ENCODE data around the gene ITGBL1. TPM values are rescaled to one million over a fixed set of nuclear protein-coding genes. Genes with fewer than 3 reads are reported as not detected.

ITGBL1 gene
- total and polyA plus RNA-seq, 2 of the 8 experiments (the other 6 are each of a cell fraction or from before 2014, with no cell fraction given) = not detected

- no peak overlapping the region for H4K91ac ChIP-seq (replicated peaks; ENCODE audit: insufficient read length, low read length)
- no peak overlapping the region for H2BK15ac ChIP-seq (ENCODE audit: low read length)
- no peak overlapping the region for H2AK5ac ChIP-seq (ENCODE audit: low read depth, low read length)
- no peaks in the 10 kb centered on the region for H3K79me2 ChIP-seq (ENCODE audit: control insufficient read depth in 1 of 2, insufficient read depth in 2 of 2, low read length in 2 of 2)
- no peak overlapping the region for H4K8ac ChIP-seq (ENCODE audit: extremely low read depth, insufficient read depth, low read length)
- no peak overlapping the region for H2BK120ac ChIP-seq (replicated peaks; ENCODE audit: low read depth, low read length)
- H3K79me1 ChIP-seq (ENCODE audit: low read depth, low read length) = no peaks in the 10 kb centered on the region
- FAIRE-seq = no peak
- no peaks in the 10 kb centered on the region for H3K36me3 ChIP-seq (ENCODE audit: control insufficient read depth in 2 of 4, insufficient read depth in 4 of 4, low read length in 3 of 4)
- H3K4me1 ChIP-seq (replicated peaks in 1 of 4; ENCODE audit: control insufficient read depth in 3 of 4, insufficient read depth in 4 of 4, low read length in 3 of 4) = no peaks in the 10 kb centered on the region
- H3K27me3 ChIP-seq (replicated peaks in 1 of 4; ENCODE audit: control insufficient read depth in 3 of 4, extremely low read depth in 1 of 4, insufficient read depth in 3 of 4, low read length in 3 of 4) = no peaks in the 10 kb centered on the region
- H3K4me2 ChIP-seq (ENCODE audit: insufficient read depth in 1 of 2, low read depth in 2 of 2, low read length in 2 of 2) = no peak overlapping the region
- no peak overlapping the region for H3K27ac ChIP-seq (ENCODE audit: low read depth, low read length)
- POLR2A ChIA-PET (ENCODE audit: partially characterized antibody) = no interaction called here
- no peak for DNase-seq (ENCODE audit: low read depth in 1 of 2, low spot score in 2 of 2)
- 99% methylated on average over 9 of the region's 9 CpGs; no CpG with 5 or more reads in 1 of the 2 experiments for WGBS, 2 experiments (ENCODE audit: extremely low coverage in 1 of 2, insufficient coverage in 1 of 2, insufficient read length in 1 of 2, insufficient replicate concordance in 2 of 2, low coverage in 1 of 2, low lambda C conversion rate in 2 of 2, missing lambda C conversion rate in 1 of 2)
- CTCF ChIA-PET (ENCODE audit: partially characterized antibody) = interaction anchor here (0.9 to 1.2 kb wide), 2 partner anchors 17 to 970 kb away, joined by 3 read pairs; no protein-coding TSS in a partner anchor
- H2BK20ac ChIP-seq (ENCODE audit: low read length) = no peak overlapping the region
- no peak overlapping the region for H3K23ac ChIP-seq (ENCODE audit: insufficient read length)
- H3K18ac ChIP-seq (ENCODE audit: extremely low read depth, low read length) = no peak overlapping the region
- no peak overlapping the region for H4K5ac ChIP-seq (ENCODE audit: insufficient read length, low read depth, low read length)
- no peak overlapping the region for H2BK12ac ChIP-seq (ENCODE audit: low read depth, low read length)
- no peak overlapping the region for H2BK5ac ChIP-seq (ENCODE audit: low read depth, low read length)
- no peaks in the 10 kb centered on the region for H4K20me1 ChIP-seq (replicated peaks in 1 of 2; ENCODE audit: control insufficient read depth in 1 of 2, insufficient read depth in 2 of 2, low read length in 2 of 2)
- no peak overlapping the region for H3K4ac ChIP-seq (replicated peaks; ENCODE audit: insufficient read length, low read depth, low read length)
- H3K56ac ChIP-seq (replicated peaks; ENCODE audit: insufficient read length, low read depth, low read length) = no peak overlapping the region
- no peak overlapping the region for H3K4me3 ChIP-seq (ENCODE audit: extremely low read depth in 1 of 4, insufficient read depth in 2 of 4, low read depth in 3 of 4, low read length in 4 of 4)
- no peaks in the 10 kb centered on the region for H3K23me2 ChIP-seq (ENCODE audit: low read depth, low read length)
- no peak overlapping the region for H2AFZ ChIP-seq (ENCODE audit: low read length)
- no peak overlapping the region for H3K9ac ChIP-seq (replicated peaks in 1 of 4; ENCODE audit: extremely low read depth in 1 of 4, low read depth in 3 of 4, low read length in 3 of 4)
- peaks cover 0 to 5% of the 10 kb centered on the region in 2 experiments; a peak in 1 of 4 replicates for H3K9me3 ChIP-seq (ENCODE audit: insufficient read depth in 2 of 2, low read depth in 1 of 2, low read length in 1 of 2)
- H3K14ac ChIP-seq (ENCODE audit: insufficient read length) = no peak overlapping the region
- TF ChIP-seq, protein P1, sequence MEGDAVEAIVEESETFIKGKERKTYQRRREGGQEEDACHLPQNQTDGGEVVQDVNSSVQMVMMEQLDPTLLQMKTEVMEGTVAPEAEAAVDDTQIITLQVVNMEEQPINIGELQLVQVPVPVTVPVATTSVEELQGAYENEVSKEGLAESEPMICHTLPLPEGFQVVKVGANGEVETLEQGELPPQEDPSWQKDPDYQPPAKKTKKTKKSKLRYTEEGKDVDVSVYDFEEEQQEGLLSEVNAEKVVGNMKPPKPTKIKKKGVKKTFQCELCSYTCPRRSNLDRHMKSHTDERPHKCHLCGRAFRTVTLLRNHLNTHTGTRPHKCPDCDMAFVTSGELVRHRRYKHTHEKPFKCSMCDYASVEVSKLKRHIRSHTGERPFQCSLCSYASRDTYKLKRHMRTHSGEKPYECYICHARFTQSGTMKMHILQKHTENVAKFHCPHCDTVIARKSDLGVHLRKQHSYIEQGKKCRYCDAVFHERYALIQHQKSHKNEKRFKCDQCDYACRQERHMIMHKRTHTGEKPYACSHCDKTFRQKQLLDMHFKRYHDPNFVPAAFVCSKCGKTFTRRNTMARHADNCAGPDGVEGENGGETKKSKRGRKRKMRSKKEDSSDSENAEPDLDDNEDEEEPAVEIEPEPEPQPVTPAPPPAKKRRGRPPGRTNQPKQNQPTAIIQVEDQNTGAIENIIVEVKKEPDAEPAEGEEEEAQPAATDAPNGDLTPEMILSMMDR (IDR thresholded peaks at IDR 0.05; ENCODE audit: control extremely low read depth in 1 of 3, insufficient read depth in 1 of 3, low read depth in 1 of 3, low read length in 3 of 3) = no peak
- TF ChIP-seq CTBP2 (IDR thresholded peaks at IDR 0.05; ENCODE audit: borderline replicate concordance, insufficient read depth, insufficient read length, low read length) (no peak), POLR2A (IDR thresholded peaks at IDR 0.05; ENCODE audit: control extremely low read depth in 1 of 2, low read depth in 2 of 2, low read length in 2 of 2) (no peak), NANOG (IDR thresholded peaks at IDR 0.05; ENCODE audit: insufficient read depth, low read depth, low read length, poor library complexity, severe bottlenecking) (no peak), KDM5A (IDR thresholded peaks at IDR 0.05; ENCODE audit: low read length) (no peak), SP2 (IDR thresholded peaks at IDR 0.05; ENCODE audit: low read length) (no peak), E2F6 (IDR thresholded peaks at IDR 0.05) (no peak), RXRA (IDR thresholded peaks at IDR 0.05; ENCODE audit: insufficient read depth, low read depth, low read length) (no peak), SIX5 (IDR thresholded peaks at IDR 0.05; ENCODE audit: low read depth, low read length) (no peak), JUN (IDR thresholded peaks at IDR 0.05; ENCODE audit: low read depth, low read length) (no peak)
These were observed 92.5 kb downstream of the ITGBL1 start for GRCh38 chr13:101544979-101545378.
